HEK293T (cell line): ENCODE data around the gene PANX2.

Experiments used
- CTCF ChIA-PET: fragments of 350-600 bp; formaldehyde crosslinking; extraction: SDS; loops from one replicate; lab custom pipeline; 2021; ENCODE audit warnings: antibody characterized with exemption, inconsistent platforms; lab: Yijun Ruan, JAX
- POLR2A ChIA-PET: fragments of 350-600 bp; formaldehyde crosslinking; extraction: SDS; loops from one replicate; lab custom pipeline; 2020; ENCODE audit warnings: antibody characterized with exemption, inconsistent platforms; lab: Yijun Ruan, JAX
- DNase-seq: peaks from one replicate; pipeline ENCODE4 v3.0.0; 2012; ENCODE audit warnings: mixed read lengths; ENCODE audit errors: extremely low spot score
- ARNT ChIP-seq: fragments of 450-650 bp; IDR thresholded peaks from 2 replicates; pipeline ENCODE4 v1.6.1; 2017; ENCODE audit warnings: mild to moderate bottlenecking
- BHLHE40 ChIP-seq: fragments of 450-650 bp; IDR thresholded peaks from 2 replicates; pipeline ENCODE4 v1.6.1; 2016; ENCODE audit warnings: mild to moderate bottlenecking, moderate library complexity, borderline replicate concordance
- CTBP1 ChIP-seq: fragments of 450-650 bp; IDR thresholded peaks from 2 replicates; pipeline ENCODE4 v1.6.1; 2016; ENCODE audit warnings: borderline replicate concordance
- ELF4 ChIP-seq: fragments of 450-650 bp; IDR thresholded peaks from 2 replicates; pipeline ENCODE4 v1.6.1; 2017; ENCODE audit warnings: antibody characterized with exemption
- FOXA1 ChIP-seq: fragments of 450-650 bp; IDR thresholded peaks from 2 replicates; pipeline ENCODE4 v1.6.1; 2016; ENCODE audit warnings: mild to moderate bottlenecking
- FOXK2 ChIP-seq: fragments of 450-650 bp; IDR thresholded peaks from 2 replicates; pipeline ENCODE4 v1.6.1; 2016; ENCODE audit warnings: mild to moderate bottlenecking
- FOXM1 ChIP-seq: fragments of 450-650 bp; IDR thresholded peaks from 2 replicates; pipeline ENCODE4 v1.6.1; 2017; ENCODE audit warnings: mild to moderate bottlenecking, borderline replicate concordance
- HDGF ChIP-seq: fragments of 450-650 bp; IDR thresholded peaks from 2 replicates; pipeline ENCODE4 v1.6.1; 2017; ENCODE audit warnings: antibody characterized with exemption, borderline replicate concordance
- L3MBTL2 ChIP-seq: fragments of 450-650 bp; conservative IDR thresholded peaks from 2 replicates; pipeline ENCODE4 v1.6.1; 2016; ENCODE audit warnings: mild to moderate bottlenecking
- LEF1 ChIP-seq: fragments of 450-650 bp; IDR thresholded peaks from 2 replicates; pipeline ENCODE4 v1.6.1; 2017; ENCODE audit warnings: mild to moderate bottlenecking, borderline replicate concordance
- NFRKB ChIP-seq: fragments of 450-650 bp; IDR thresholded peaks from 2 replicates; pipeline ENCODE4 v1.6.1; 2016; ENCODE audit warnings: mild to moderate bottlenecking, moderate library complexity
- PKNOX1 ChIP-seq: fragments of 450-650 bp; IDR thresholded peaks from 2 replicates; pipeline ENCODE4 v1.6.1; 2016
- SP1 ChIP-seq: fragments of 450-650 bp; IDR thresholded peaks from 2 replicates; pipeline ENCODE4 v1.6.1; 2017
- SUZ12 ChIP-seq: fragments of 450-650 bp; IDR thresholded peaks from 2 replicates; pipeline ENCODE4 v1.6.1; 2016; ENCODE audit warnings: mild to moderate bottlenecking
- TARDBP ChIP-seq: fragments of 450-650 bp; IDR thresholded peaks from 2 replicates; pipeline ENCODE4 v1.6.1; 2016
- ZNF384 ChIP-seq: fragments of 450-650 bp; IDR thresholded peaks from 2 replicates; pipeline ENCODE4 v1.6.1; 2016

Gene PANX2

GRCh38 chr22:50170453-50171318 lies at the start of gene PANX2:
Gene PANX2 (plus strand): TSS chr22:50170731. CDS start chr22:50170731, 0 bp downstream.
- no peak for DNase-seq
- ChIA-PET CTCF (no interaction called here), POLR2A (interaction anchor here (1.0 to 1.8 kb wide), 4 partner anchors 12 to 20 kb away, joined by 3 to 4 read pairs (median 4); no protein-coding TSS in a partner anchor)
- TF ChIP-seq CTBP1 (no peak), L3MBTL2 (no peak), TARDBP (no peak), FOXK2 (no peak), SUZ12 (no peak), ELF4 (no peak), BHLHE40 (no peak), ZNF384 (no peak), NFRKB (no peak), ARNT (no peak), SP1 (no peak), LEF1 (no peak), FOXA1 (no peak), PKNOX1 (no peak), FOXM1 (no peak), HDGF (no peak)

- ChIA-PET POLR2A (no interaction called here), CTCF (interaction anchor here (1.4 kb wide), 1 partner anchor 62 kb away, joined by 3 read pairs; no protein-coding TSS in a partner anchor)
- no peak for DNase-seq
- TF ChIP-seq HDGF, result no peak
Observed at GRCh38 chr22:50121202-50121740, 49.3 kb upstream of the PANX2 start.

GRCh38 chr22:50123119-50123518 lies 47.4 kb upstream of the PANX2 start:
- ChIA-PET CTCF (interaction anchor here (0.7 kb wide), 1 partner anchor 1961 kb away, joined by 3 read pairs; no protein-coding TSS in a partner anchor), POLR2A (no interaction called here)
- DNase-seq, result no peak
- no peak for TF ChIP-seq CTBP1
- TF ChIP-seq LEF1, result no peak
- no peak for TF ChIP-seq FOXA1
- TF ChIP-seq ZNF384, result no peak
- TF ChIP-seq BHLHE40, result no peak
- no peak for TF ChIP-seq SUZ12
- TF ChIP-seq TARDBP, result no peak
- TF ChIP-seq ARNT, result no peak
- no peak for TF ChIP-seq FOXM1

GRCh38 chr22:50125029-50125428 lies 45.5 kb upstream of the PANX2 start:
- CTCF ChIA-PET, result no interaction called here
- TF ChIP-seq FOXK2, result no peak
- no peak for TF ChIP-seq BHLHE40
- no peak for TF ChIP-seq SUZ12
- TF ChIP-seq NFRKB, result no peak
- TF ChIP-seq L3MBTL2, result no peak
- TF ChIP-seq FOXM1, result no peak
- TF ChIP-seq HDGF, result no peak
- TF ChIP-seq LEF1, result no peak
- TF ChIP-seq PKNOX1, result no peak
- TF ChIP-seq ARNT, result no peak
- no peak for TF ChIP-seq ELF4
- TF ChIP-seq TARDBP, result no peak
- DNase-seq, result no peak
- POLR2A ChIA-PET, result no interaction called here

GRCh38 chr22:50129121-50129736 lies 41.3 kb upstream of the PANX2 start:
- DNase-seq, result no peak

GRCh38 chr22:50131894-50132293 lies 38.6 kb upstream of the PANX2 start:
- ChIA-PET POLR2A (no interaction called here), CTCF (no interaction called here)
- TF ChIP-seq PKNOX1 (no peak), ZNF384 (no peak), TARDBP (no peak), SP1 (no peak), ELF4 (no peak), FOXM1 (no peak)

More at GRCh38 chr22:50129121-50129736, 41.3 kb upstream of the PANX2 start:
- POLR2A ChIA-PET, result no interaction called here
- CTCF ChIA-PET, result interaction anchor here (0.5 to 1.6 kb wide), 3 partner anchors 13 to 256 kb away, joined by 3 to 5 read pairs (median 4); no protein-coding TSS in a partner anchor
- TF ChIP-seq TARDBP (no peak), FOXA1 (no peak), SUZ12 (no peak), BHLHE40 (no peak), CTBP1 (no peak), SP1 (no peak), HDGF (no peak), NFRKB (no peak), ZNF384 (no peak), FOXM1 (no peak)

More at GRCh38 chr22:50131894-50132293, 38.6 kb upstream of the PANX2 start:
- no peak for DNase-seq
